Skin epidermis (tissue), 12 donors: ENCODE data around the gene ABCC6.
"Not testable (repeated sequence)": the region's sequence is repeated elsewhere in the genome, so short reads cannot be mapped to it uniquely, and the experiment has no call there.

Experiments used
- H3K27ac ChIP-seq, 21 experiments: fragments of 200-600 bp; sonication (generic) in 11 of 21; one replicate each; pipeline ENCODE4 v1.5.0; 2020; ENCODE audit warnings: mild to moderate bottlenecking in 3 of 21, inconsistent platforms in 2 of 21, moderate library complexity in 2 of 21
- H3K4me3 ChIP-seq, 7 experiments: fragments of 200-600 bp; sonication (generic) in 2 of 7; one replicate each; pipeline ENCODE4 v1.5.0; 2020; ENCODE audit warnings: inconsistent platforms in 2 of 7, mild to moderate bottlenecking in 2 of 7, moderate library complexity in 1 of 7

ABCC6 gene

GRCh38 chr16:16232692-16233061 lies 9.4 kb upstream of the ABCC6 start:
- peak overlapping the region in 3 of 7 experiments; percentile 14 to 30 (median 28) for H3K4me3 ChIP-seq
- not testable (repeated sequence) for H3K27ac ChIP-seq

GRCh38 chr16:16223662-16224241 lies 458 bp upstream of the ABCC6 start:
- H3K4me3 ChIP-seq = peak overlapping the region in 1 of 7 experiments; percentile 17
- not testable (repeated sequence) for H3K27ac ChIP-seq

GRCh38 chr16:16221382-16221781 lies 1.9 kb downstream of the ABCC6 start:
- H3K27ac ChIP-seq, H3K4me3 ChIP-seq: not testable (repeated sequence)

GRCh38 chr16:16220449-16220848 lies 2.8 kb downstream of the ABCC6 start:
- H3K4me3 ChIP-seq = not testable (repeated sequence)

GRCh38 chr16:16218787-16219186 lies 4.5 kb downstream of the ABCC6 start:
- H3K4me3 ChIP-seq, H3K27ac ChIP-seq: not testable (repeated sequence)

More at GRCh38 chr16:16220449-16220848, 2.8 kb downstream of the ABCC6 start:
- not testable (repeated sequence) for H3K27ac ChIP-seq

GRCh38 chr16:16218349-16218748 lies 4.9 kb downstream of the ABCC6 start:
- H3K4me3 ChIP-seq, H3K27ac ChIP-seq: not testable (repeated sequence)

- not testable (repeated sequence) for H3K4me3 ChIP-seq, H3K27ac ChIP-seq
Measured at GRCh38 chr16:16213863-16214293, 9.4 kb downstream of the ABCC6 start.

GRCh38 chr16:16211404-16211803 lies 11.9 kb downstream of the ABCC6 start:
- H3K27ac ChIP-seq, H3K4me3 ChIP-seq: not testable (repeated sequence)

- not testable (repeated sequence) for H3K27ac ChIP-seq, H3K4me3 ChIP-seq
Measured at GRCh38 chr16:16208461-16208860, 14.8 kb downstream of the ABCC6 start.

- not testable (repeated sequence) for H3K27ac ChIP-seq, H3K4me3 ChIP-seq
Measured at GRCh38 chr16:16207787-16208334, 15.4 kb downstream of the ABCC6 start.

- H3K4me3 ChIP-seq, H3K27ac ChIP-seq: not testable (repeated sequence)
Measured at GRCh38 chr16:16207097-16207786, 16.1 kb downstream of the ABCC6 start.

GRCh38 chr16:16205864-16206263 lies 17.4 kb downstream of the ABCC6 start:
- not testable (repeated sequence) for H3K4me3 ChIP-seq, H3K27ac ChIP-seq

GRCh38 chr16:16204552-16204951 lies 18.7 kb downstream of the ABCC6 start:
- H3K4me3 ChIP-seq, H3K27ac ChIP-seq: not testable (repeated sequence)

GRCh38 chr16:16203494-16203893 lies 19.8 kb downstream of the ABCC6 start:
- H3K4me3 ChIP-seq, H3K27ac ChIP-seq: not testable (repeated sequence)

GRCh38 chr16:16202400-16203143 lies 20.7 kb downstream of the ABCC6 start:
- not testable (repeated sequence) for H3K27ac ChIP-seq, H3K4me3 ChIP-seq

GRCh38 chr16:16201880-16202279 lies 21.4 kb downstream of the ABCC6 start:
- H3K27ac ChIP-seq, H3K4me3 ChIP-seq: not testable (repeated sequence)

- not testable (repeated sequence) for H3K27ac ChIP-seq
Measured at GRCh38 chr16:16200391-16200790, 22.9 kb downstream of the ABCC6 start.

GRCh38 chr16:16199428-16199827 lies 23.9 kb downstream of the ABCC6 start:
- not testable (repeated sequence) for H3K4me3 ChIP-seq, H3K27ac ChIP-seq

More at GRCh38 chr16:16200391-16200790, 22.9 kb downstream of the ABCC6 start:
- not testable (repeated sequence) for H3K4me3 ChIP-seq

GRCh38 chr16:16197966-16198365 lies 25.3 kb downstream of the ABCC6 start:
- Histone ChIP-seq H3K4me3 (no peak overlapping the region), H3K27ac (no peak overlapping the region)

- no peak overlapping the region for H3K27ac ChIP-seq
- H3K4me3 ChIP-seq = no peak overlapping the region
Measured at GRCh38 chr16:16197331-16197730, 26.0 kb downstream of the ABCC6 start.

- Histone ChIP-seq H3K27ac (no peak overlapping the region), H3K4me3 (no peak overlapping the region)
Measured at GRCh38 chr16:16196099-16196498, 27.2 kb downstream of the ABCC6 start.
